Transverse colon (tissue), 4 donors: ENCODE results near the gene KIF1C. TPM values are rescaled to one million over a fixed set of nuclear protein-coding genes. Genes with fewer than 3 reads are reported as not detected.

Experiments used
- DNase-seq: peaks from one replicate; pipeline ENCODE4 v3.0.0-alpha.2; 2019
- H3K27ac ChIP-seq, 4 donors: fragments of 200-600 bp; sonication (generic); 2 replicates each; pipeline ENCODE4 v1.5.1; 2016 to 2018; ENCODE audit warnings: inconsistent platforms in 4 of 4
- H3K27me3 ChIP-seq: fragments of 200-600 bp; sonication (generic); 2 replicates; pipeline ENCODE4 v1.5.1; 2017; ENCODE audit warnings: inconsistent platforms
- H3K36me3 ChIP-seq, 4 donors: fragments of 200-600 bp; sonication (generic); 2 replicates each; pipeline ENCODE4 v1.5.1; 2017 to 2019; ENCODE audit warnings: inconsistent platforms in 4 of 4
- H3K4me1 ChIP-seq, 4 donors: fragments of 200-600 bp; sonication (generic); 2 replicates each; pipeline ENCODE4 v1.5.1; 2017 to 2020; ENCODE audit warnings: inconsistent platforms in 4 of 4
- H3K4me3 ChIP-seq, 4 donors: fragments of 200-600 bp; sonication (generic); 1 replicate in 1 of 4; 2 replicates in 3 of 4; pipeline versions ENCODE4 v1.5.1 to v1.6.1; 2017 to 2019; ENCODE audit warnings: inconsistent platforms in 4 of 4
- H3K9me3 ChIP-seq, 2 donors: fragments of 200-600 bp; sonication (generic); 2 replicates each; pipeline ENCODE4 v1.5.1; 2017 to 2019; ENCODE audit warnings: inconsistent platforms in 2 of 2
- CTCF ChIP-seq, 5 experiments: fragments of 200-600 bp in 3 of 5; fragments of 450-650 bp in 2 of 5; sonication (generic) in 3 of 5; IDR thresholded peaks; 1 replicate in 2 of 5; 2 replicates in 3 of 5; pipeline ENCODE4 v1.5.1; 2016 to 2017; ENCODE audit warnings: antibody characterized with exemption in 5 of 5, inconsistent platforms in 3 of 5, mild to moderate bottlenecking in 2 of 5, moderate library complexity in 1 of 5
- EP300 ChIP-seq: sonication (generic); formaldehyde crosslinking; IDR thresholded peaks from one replicate; pipeline ENCODE4 v1.6.1; 2017; ENCODE audit warnings: antibody characterized with exemption, low read depth
- POLR2A ChIP-seq: fragments of 450-650 bp; IDR thresholded peaks from one replicate; pipeline ENCODE4 v1.6.1; 2016; ENCODE audit warnings: antibody characterized with exemption, mild to moderate bottlenecking, moderate library complexity
- POLR2AphosphoS5 ChIP-seq, 3 donors: sonication (generic); formaldehyde crosslinking; IDR thresholded peaks; one replicate each; pipeline ENCODE4 v1.6.1; 2016; ENCODE audit warnings: antibody characterized with exemption in 3 of 3
- WGBS, 2 donors: methylation state at CpG; one replicate each; pipeline ENCODE4 v1.1.5; 2018; ENCODE audit warnings: low coverage in 1 of 2; 5-methylcytosine and 5-hydroxymethylcytosine counted together
- in situ Hi-C, 4 donors: fragments of 200-750 bp; cut with MboI; loops; one replicate each; pipeline versions ENCODE4 v1.15.0 to v1.15.1; 2017; ENCODE audit warnings: low sequenced_read_pairs in 3 of 4, low pct_ligation_motif_present in 1 of 4, low pct_unique_long_range_greater_than_20kb in 1 of 4
- intact Hi-C: fragments of 100-400 bp; cut with DNase I; formaldehyde crosslinking; loops from one replicate; pipeline ENCODE4 v1.15.1; 2023; ENCODE audit warnings: low total_unique reads
- total RNA-seq, 4 donors: library from RNA; depleted of rRNA; stranded (reverse); fragments of >200 nt; gene quantifications; one replicate each; pipeline ENCODE4 v1.1.0, GENCODE V29; 2016

The KIF1C gene
- total RNA-seq, 4 donors from 2014 or later, result 106 to 125 (median 114) TPM

GRCh38 chr17:4998732-4999429 is 1.1 kb downstream of the KIF1C start:
- peaks cover 0 to 22% (median 5%) of the 10 kb centered on the region in 4 donors for H3K36me3 ChIP-seq
- 0 to 10% methylated on average over 3 to 14 of the region's 14 CpGs for WGBS, 2 donors
- peak overlapping the region; percentile 80 to 97 (median 90) for H3K4me3 ChIP-seq
- peak overlapping the region; percentile 92 to 96 (median 94) for H3K27ac ChIP-seq
- H3K9me3 ChIP-seq, result no peaks in the 10 kb centered on the region
- peak; percentile 65 for DNase-seq
- intact Hi-C loops, result no loop called here
- no peaks in the 10 kb centered on the region for H3K27me3 ChIP-seq
- peaks cover 17 to 29% (median 26%) of the 10 kb centered on the region in 4 donors for H3K4me1 ChIP-seq
- TF ChIP-seq CTCF (IDR thresholded peaks at IDR 0.05) (no peak), EP300 (no peak), POLR2A (no peak), POLR2AphosphoS5 (IDR thresholded peaks at IDR 0.05) (no peak)
- in situ Hi-C loops, result no loop called here

- no peak for DNase-seq
- no peak for TF ChIP-seq CTCF (IDR thresholded peaks at IDR 0.05)
- TF ChIP-seq EP300, result no peak
- no peak for TF ChIP-seq POLR2A
- no peak for TF ChIP-seq POLR2AphosphoS5 (IDR thresholded peaks at IDR 0.05)
- in situ Hi-C loops, result no loop called here
- intact Hi-C loops, result no loop called here
- no peaks in the 10 kb centered on the region for H3K9me3 ChIP-seq
- H3K4me3 ChIP-seq, result peak overlapping the region; percentile 80 to 97 (median 90)
- peaks cover 17 to 29% (median 26%) of the 10 kb centered on the region in 4 donors for H3K4me1 ChIP-seq
- peak overlapping the region; percentile 92 to 96 (median 94) for H3K27ac ChIP-seq
- peaks cover 0 to 26% (median 8%) of the 10 kb centered on the region in 4 donors for H3K36me3 ChIP-seq
- 33 to 64% methylated on average over 1 to 12 of the region's 12 CpGs for WGBS, 2 donors
- H3K27me3 ChIP-seq, result no peaks in the 10 kb centered on the region
Observed at GRCh38 chr17:4999430-5000093, 1.8 kb downstream of the KIF1C start.

GRCh38 chr17:5000237-5000639 is 2.5 kb downstream of the KIF1C start:
- DNase-seq, result peak; percentile 56
- TF ChIP-seq CTCF (IDR thresholded peaks at IDR 0.05) (no peak), POLR2A (no peak), POLR2AphosphoS5 (IDR thresholded peaks at IDR 0.05) (no peak), EP300 (no peak)
- in situ Hi-C loops, result no loop called here
- Histone ChIP-seq H3K27me3 (no peaks in the 10 kb centered on the region), H3K36me3 (peaks cover 0 to 33% (median 11%) of the 10 kb centered on the region in 4 donors), H3K4me1 (peaks cover 17 to 29% (median 26%) of the 10 kb centered on the region in 4 donors), H3K27ac (peak overlapping the region; percentile 92 to 96 (median 94)), H3K9me3 (no peaks in the 10 kb centered on the region), H3K4me3 (peak overlapping the region in 1 of 4 donors; percentile 80)
- intact Hi-C loops, result no loop called here
- 81% methylated on average over 11 of the region's 11 CpGs; no CpG with 5 or more reads in 1 of the 2 donors for WGBS, 2 donors

GRCh38 chr17:5002121-5002788 is 4.5 kb downstream of the KIF1C start:
- 94 to 100% methylated on average over 4 to 20 of the region's 20 CpGs for whole genome bisulfite sequencing, 2 donors
- Histone ChIP-seq H3K36me3 (peaks cover 0 to 43% (median 21%) of the 10 kb centered on the region in 4 donors), H3K27me3 (no peaks in the 10 kb centered on the region), H3K9me3 (no peaks in the 10 kb centered on the region), H3K4me1 (peaks cover 11 to 22% (median 19%) of the 10 kb centered on the region in 4 donors), H3K4me3 (no peak overlapping the region), H3K27ac (no peak overlapping the region)
- in situ Hi-C loops (no loop called here), intact Hi-C loops (no loop called here)
- TF ChIP-seq POLR2A, result no peak
- no peak for TF ChIP-seq CTCF (IDR thresholded peaks at IDR 0.05)
- no peak for TF ChIP-seq EP300
- TF ChIP-seq POLR2AphosphoS5 (IDR thresholded peaks at IDR 0.05), result no peak
- DNase-seq, result no peak
